Measurements from ENCODE around the gene FHIP1A. TPM values are rescaled to one million over a fixed set of nuclear protein-coding genes. Genes with fewer than 3 reads are reported as not detected.

The FHIP1A gene
- total RNA-seq, 3 donors from 2014 or later = 0.32 to 50.2 (median 22.3) TPM

DNA sequence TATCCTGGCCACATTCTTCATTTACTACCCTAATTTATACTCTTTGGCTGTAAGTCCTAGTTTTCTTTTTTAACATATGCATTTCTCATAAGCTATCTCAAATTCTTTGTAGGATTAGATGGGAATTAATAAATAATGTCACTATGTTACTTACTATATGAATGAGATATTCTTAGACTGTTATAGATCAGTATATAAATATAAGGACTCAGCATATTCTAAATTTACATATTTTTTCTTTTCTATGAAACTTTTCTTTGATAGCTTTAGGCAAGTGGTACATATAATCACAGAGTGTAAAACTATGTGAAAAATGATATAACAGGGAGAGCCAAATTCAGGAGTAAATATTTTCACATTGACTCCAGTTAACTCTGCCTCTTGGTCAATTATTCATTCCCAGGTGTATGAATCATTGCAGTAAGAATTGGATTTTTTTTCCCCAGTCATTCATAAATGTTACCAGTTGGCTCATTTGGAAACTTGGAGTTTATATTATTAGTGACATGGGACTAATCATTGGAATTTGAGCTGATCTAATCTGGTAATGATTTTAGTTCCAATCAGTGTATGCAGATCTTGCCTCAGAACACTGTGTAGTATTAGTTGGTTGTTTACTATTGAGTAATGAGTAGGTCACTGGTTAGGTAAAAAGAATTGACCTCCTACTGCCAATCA lies 25.3 kb downstream of the FHIP1A start:
- DNase-seq (ENCODE audit: low spot score in 2 of 2) = no peak
- TF ChIP-seq CTCF (IDR thresholded peaks at IDR 0.05) = no peak
- no peak for TF ChIP-seq POLR2A (IDR thresholded peaks at IDR 0.05)
- no peak for TF ChIP-seq POLR2AphosphoS5 (IDR thresholded peaks at IDR 0.05)
- Histone ChIP-seq H3K4me1 (no peaks in the 10 kb centered on the region), H3K4me3 (no peak overlapping the region), H3K27ac (no peak overlapping the region), H3K36me3 (no peaks in the 10 kb centered on the region), H3K27me3 (no peaks in the 10 kb centered on the region), H3K9me3 (no peaks in the 10 kb centered on the region)
- intact Hi-C loops (cut with DNase I; ENCODE audit: low total_unique reads) = no loop called here

- DNase-seq (ENCODE audit: low spot score in 2 of 2) = no peak
- Histone ChIP-seq H3K27me3 (no peaks in the 10 kb centered on the region), H3K4me1 (no peaks in the 10 kb centered on the region), H3K27ac (no peak overlapping the region), H3K4me3 (no peak overlapping the region), H3K9me3 (no peaks in the 10 kb centered on the region), H3K36me3 (no peaks in the 10 kb centered on the region)
- intact Hi-C loops (cut with DNase I; ENCODE audit: low total_unique reads) = no loop called here
- TF ChIP-seq CTCF (IDR thresholded peaks at IDR 0.05) = no peak
- TF ChIP-seq POLR2AphosphoS5 (IDR thresholded peaks at IDR 0.05) = no peak
- TF ChIP-seq POLR2A (IDR thresholded peaks at IDR 0.05) = no peak
Measured at GRCh38 chr4:151436093-151436518, 27.1 kb downstream of the FHIP1A start.

GRCh38 chr4:151437505-151437904 lies 28.5 kb downstream of the FHIP1A start:
- Histone ChIP-seq H3K4me1 (no peaks in the 10 kb centered on the region), H3K27ac (no peak overlapping the region), H3K9me3 (no peaks in the 10 kb centered on the region), H3K36me3 (no peaks in the 10 kb centered on the region), H3K27me3 (no peaks in the 10 kb centered on the region), H3K4me3 (no peak overlapping the region)
- no peak for DNase-seq (ENCODE audit: low spot score in 2 of 2)
- TF ChIP-seq CTCF (IDR thresholded peaks at IDR 0.05) (no peak), POLR2A (IDR thresholded peaks at IDR 0.05) (no peak)
- intact Hi-C loops (cut with DNase I; ENCODE audit: low total_unique reads) = no loop called here

DNA sequence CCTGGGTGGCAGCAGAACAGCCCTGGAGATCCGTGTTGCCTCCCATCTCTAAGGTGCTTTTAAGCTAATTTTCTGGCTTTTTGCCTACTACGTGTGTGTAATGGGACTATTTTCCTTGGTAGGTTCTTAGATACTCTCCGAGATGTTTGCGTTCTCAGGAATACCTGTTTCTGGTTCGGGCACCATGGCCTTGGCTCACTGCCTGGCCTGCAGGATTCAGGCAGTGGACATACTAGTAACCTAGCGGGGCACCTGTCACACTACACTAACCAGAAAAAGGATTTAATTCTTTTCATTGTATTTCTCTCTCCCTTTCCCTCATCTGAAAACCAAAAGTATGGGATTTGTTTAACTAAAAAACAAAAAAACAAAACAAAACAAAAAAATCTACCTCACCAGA lies 29.2 kb downstream of the FHIP1A start:
- H3K27ac ChIP-seq = no peak overlapping the region
- H3K9me3 ChIP-seq = no peaks in the 10 kb centered on the region
- intact Hi-C loops (cut with DNase I; ENCODE audit: low total_unique reads) = no loop called here
- no peaks in the 10 kb centered on the region for H3K27me3 ChIP-seq
- H3K36me3 ChIP-seq = no peaks in the 10 kb centered on the region
- no peak overlapping the region for H3K4me3 ChIP-seq
- DNase-seq (ENCODE audit: low spot score in 2 of 2) = no peak
- no peaks in the 10 kb centered on the region for H3K4me1 ChIP-seq
- no peak for TF ChIP-seq POLR2A (IDR thresholded peaks at IDR 0.05)
- no peak for TF ChIP-seq POLR2AphosphoS5 (IDR thresholded peaks at IDR 0.05)
- TF ChIP-seq CTCF (IDR thresholded peaks at IDR 0.05) = no peak

- H3K9me3 ChIP-seq = no peaks in the 10 kb centered on the region
- no peak for TF ChIP-seq CTCF (IDR thresholded peaks at IDR 0.05)
- no peak overlapping the region for H3K4me3 ChIP-seq
- H3K4me1 ChIP-seq = no peaks in the 10 kb centered on the region
- intact Hi-C loops (cut with DNase I; ENCODE audit: low total_unique reads) = no loop called here
- H3K27ac ChIP-seq = no peak overlapping the region
- H3K27me3 ChIP-seq = no peaks in the 10 kb centered on the region
- no peaks in the 10 kb centered on the region for H3K36me3 ChIP-seq
- DNase-seq (ENCODE audit: low spot score in 2 of 2) = no peak
Measured at GRCh38 chr4:151439320-151439719, 30.3 kb downstream of the FHIP1A start.
